SU-DHL-6 (cell line): ENCODE data around the gene RPL18.

Source experiments
- H2AFZ ChIP-seq: fragments of 200-600 bp; sonication (generic); 2 replicates; pipeline ENCODE4 v1.6.1; 2014; ENCODE audit warnings: low read depth, mild to moderate bottlenecking, moderate library complexity, mixed read lengths, antibody characterized with exemption, low read length; ENCODE audit not compliant: severe bottlenecking
- H3F3A ChIP-seq: fragments of 200-600 bp; shearing (Covaris generic); 2 replicates; pipeline ENCODE4 v1.6.0; 2016; ENCODE audit warnings: antibody characterized with exemption, mild to moderate bottlenecking; ENCODE audit not compliant: insufficient read depth
- H3K27ac ChIP-seq: fragments of 200-600 bp; sonication (generic); 2 replicates; pipeline ENCODE4 v1.5.1; 2016; ENCODE audit warnings: low read depth, mild to moderate bottlenecking, low read length, moderate library complexity, mixed read lengths
- H3K27me3 ChIP-seq: fragments of 200-600 bp; sonication (generic), shearing (Covaris generic); 2 replicates; pipeline ENCODE4 v1.6.0; 2014; ENCODE audit warnings: mild to moderate bottlenecking, low read length
- H3K36me3 ChIP-seq: fragments of 200-600 bp; sonication (generic); 2 replicates; pipeline ENCODE4 v1.6.1; 2014; ENCODE audit warnings: mild to moderate bottlenecking, low read length, mixed read lengths
- H3K4me2 ChIP-seq: fragments of 300-600, 200-600 bp; shearing (Covaris generic), sonication (generic); 2 replicates; pipeline ENCODE4 v1.6.0; 2014; ENCODE audit warnings: low read length, low read depth, mild to moderate bottlenecking; ENCODE audit not compliant: poor library complexity, severe bottlenecking
- H3K4me3 ChIP-seq: fragments of 200-600 bp; sonication (generic); 2 replicates; pipeline ENCODE4 v1.5.1; 2014; ENCODE audit warnings: antibody characterized with exemption, low read length, mild to moderate bottlenecking, mixed read lengths; ENCODE audit not compliant: insufficient read depth, poor library complexity, severe bottlenecking
- H3K79me2 ChIP-seq: fragments of 200-600 bp; sonication (generic); 2 replicates; pipeline ENCODE4 v1.6.1; 2014; ENCODE audit warnings: mild to moderate bottlenecking, low read length, moderate library complexity; ENCODE audit not compliant: insufficient read depth
- H3K9ac ChIP-seq: fragments of 200-600 bp; sonication (generic); 2 replicates; pipeline ENCODE4 v1.7.0; 2014; ENCODE audit warnings: mild to moderate bottlenecking, low read length
- H3K9me2 ChIP-seq: fragments of 200-600 bp; sonication (generic); replicated peaks from 2 replicates; pipeline ENCODE4 v1.6.1; 2014; ENCODE audit warnings: low read length; ENCODE audit not compliant: insufficient read depth
- H3K9me3 ChIP-seq: fragments of 200-600 bp; sonication (generic); 2 replicates; pipeline ENCODE4 v1.6.1; 2014; ENCODE audit warnings: low read length, mixed read lengths; ENCODE audit not compliant: insufficient read depth
- H4K20me1 ChIP-seq: fragments of 200-600 bp; sonication (generic); 2 replicates; pipeline ENCODE4 v1.6.1; 2014; ENCODE audit warnings: low read depth, mild to moderate bottlenecking, antibody characterized with exemption, low read length, moderate library complexity, mixed read lengths
- EZH2phosphoT487 ChIP-seq: fragments of 200-600 bp; sonication (generic), shearing (Covaris generic); conservative IDR thresholded peaks from 2 replicates; pipeline ENCODE4 v1.6.1; 2018; ENCODE audit warnings: mild to moderate bottlenecking, antibody characterized with exemption, low read length, moderate library complexity, mixed read lengths
- TF ChIP-seq, protein P1 (sequence below): fragments of 200-600 bp; sonication (generic); IDR thresholded peaks from one replicate; pipeline ENCODE4 v1.5.1; 2017; ENCODE audit warnings: antibody characterized with exemption, mild to moderate bottlenecking, low read length, moderate library complexity; ENCODE audit not compliant: insufficient read depth, poor library complexity, severe bottlenecking

The RPL18 gene

DNA sequence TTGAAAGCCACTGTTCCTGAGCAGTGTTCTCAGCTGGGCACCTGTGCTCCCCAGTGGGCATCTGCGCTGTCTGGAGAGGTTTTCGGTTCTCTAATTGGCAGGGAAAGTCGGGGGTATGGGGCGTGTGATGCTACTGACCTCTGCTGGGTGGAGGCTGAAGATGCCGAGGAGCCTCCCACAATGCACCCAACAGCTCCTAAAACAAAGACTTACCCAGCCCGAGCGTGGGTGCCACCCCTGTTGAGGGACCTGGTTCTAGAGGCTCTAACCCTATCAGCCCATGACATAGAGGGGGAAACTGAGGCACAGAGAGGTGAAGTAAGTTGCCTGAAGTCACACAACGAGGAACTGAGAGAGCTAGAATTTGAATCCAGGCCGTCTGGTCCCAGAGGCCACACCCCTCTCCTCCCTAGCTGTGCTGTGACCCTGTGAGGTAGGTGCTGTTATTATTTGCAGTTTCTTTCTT lies 10.1 kb downstream of the RPL18 start:
- Histone ChIP-seq H3K79me2 (no peaks in the 10 kb centered on the region), H3F3A (no peaks in the 10 kb centered on the region), H3K9me3 (no peaks in the 10 kb centered on the region), H3K27me3 (no peaks in the 10 kb centered on the region), H3K36me3 (no peaks in the 10 kb centered on the region), H3K27ac (no peak overlapping the region), H3K9ac (peak overlapping the region; percentile 16; the same call in 1 of the 2 replicates), H3K9me2 (no peaks in the 10 kb centered on the region), H3K4me3 (no peak overlapping the region), H2AFZ (peak overlapping the region; percentile 32), H4K20me1 (no peaks in the 10 kb centered on the region), H3K4me2 (peak overlapping the region; percentile 38)
- TF ChIP-seq, protein P1, sequence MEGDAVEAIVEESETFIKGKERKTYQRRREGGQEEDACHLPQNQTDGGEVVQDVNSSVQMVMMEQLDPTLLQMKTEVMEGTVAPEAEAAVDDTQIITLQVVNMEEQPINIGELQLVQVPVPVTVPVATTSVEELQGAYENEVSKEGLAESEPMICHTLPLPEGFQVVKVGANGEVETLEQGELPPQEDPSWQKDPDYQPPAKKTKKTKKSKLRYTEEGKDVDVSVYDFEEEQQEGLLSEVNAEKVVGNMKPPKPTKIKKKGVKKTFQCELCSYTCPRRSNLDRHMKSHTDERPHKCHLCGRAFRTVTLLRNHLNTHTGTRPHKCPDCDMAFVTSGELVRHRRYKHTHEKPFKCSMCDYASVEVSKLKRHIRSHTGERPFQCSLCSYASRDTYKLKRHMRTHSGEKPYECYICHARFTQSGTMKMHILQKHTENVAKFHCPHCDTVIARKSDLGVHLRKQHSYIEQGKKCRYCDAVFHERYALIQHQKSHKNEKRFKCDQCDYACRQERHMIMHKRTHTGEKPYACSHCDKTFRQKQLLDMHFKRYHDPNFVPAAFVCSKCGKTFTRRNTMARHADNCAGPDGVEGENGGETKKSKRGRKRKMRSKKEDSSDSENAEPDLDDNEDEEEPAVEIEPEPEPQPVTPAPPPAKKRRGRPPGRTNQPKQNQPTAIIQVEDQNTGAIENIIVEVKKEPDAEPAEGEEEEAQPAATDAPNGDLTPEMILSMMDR = peak; percentile 85
- TF ChIP-seq EZH2phosphoT487 = no peak

DNA sequence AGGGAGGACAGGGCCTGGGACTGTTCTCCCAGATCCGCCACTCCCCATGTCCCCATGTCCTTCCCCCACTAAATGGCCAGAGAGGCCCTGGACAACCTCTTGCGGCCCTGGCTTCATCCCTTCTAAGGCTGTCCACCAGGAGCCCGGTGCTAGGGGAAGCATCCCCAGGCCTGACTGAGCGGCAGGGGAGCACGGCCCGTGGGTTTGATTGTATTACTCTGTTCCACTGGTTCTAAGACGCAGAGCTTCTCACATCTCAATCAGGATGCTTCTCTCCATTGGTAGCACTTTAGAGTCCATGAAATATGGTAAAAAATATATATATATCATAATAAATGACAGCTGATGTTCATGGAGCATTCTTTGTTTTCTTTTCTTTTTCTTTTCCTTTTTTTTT lies 11.6 kb downstream of the RPL18 start:
- no peak for TF ChIP-seq EZH2phosphoT487
- TF ChIP-seq, protein P1 = no peak
- H3K27ac ChIP-seq = no peak overlapping the region
- no peaks in the 10 kb centered on the region for H4K20me1 ChIP-seq
- no peak overlapping the region for H3K4me3 ChIP-seq
- no peaks in the 10 kb centered on the region for H3K9me2 ChIP-seq
- no peak overlapping the region for H3K4me2 ChIP-seq
- H2AFZ ChIP-seq = no peak overlapping the region
- no peaks in the 10 kb centered on the region for H3K9me3 ChIP-seq
- H3K9ac ChIP-seq = no peak overlapping the region
- no peaks in the 10 kb centered on the region for H3K36me3 ChIP-seq
- no peaks in the 10 kb centered on the region for H3K79me2 ChIP-seq
- no peaks in the 10 kb centered on the region for H3F3A ChIP-seq
- H3K27me3 ChIP-seq = no peaks in the 10 kb centered on the region

GRCh38 chr19:48606463-48607358 lies 12.3 kb downstream of the RPL18 start, which contains the start of gene SPACA4:
SPACA4 (plus strand) TSS chr19:48606742; CDS start chr19:48606979, 237 bp downstream.
- Histone ChIP-seq H3K4me2 (no peak within 1 kb of the TSS), H3F3A (no peaks in the 10 kb centered on the region), H3K9me3 (no peaks in the 10 kb centered on the region), H3K27ac (no peak within 1 kb of the TSS), H4K20me1 (no peaks in the 10 kb centered on the region), H3K27me3 (no peaks in the 10 kb centered on the region), H2AFZ (no peak within 1 kb of the TSS), H3K9ac (no peak within 1 kb of the TSS), H3K36me3 (no peaks in the 10 kb centered on the region), H3K4me3 (no peak within 1 kb of the TSS), H3K9me2 (no peaks in the 10 kb centered on the region), H3K79me2 (no peaks in the 10 kb centered on the region)
- TF ChIP-seq EZH2phosphoT487 = no peak
- TF ChIP-seq, protein P1 = no peak
